GM23248 (cell line): ENCODE measurements around the gene GNA14.

Experiments
- EZH2 ChIP-seq: fragments of 200-600 bp; sonication (generic); IDR thresholded peaks from 2 replicates; pipeline ENCODE4 v1.6.1; 2018; ENCODE audit warnings: antibody characterized with exemption, mild to moderate bottlenecking; ENCODE audit not compliant: insufficient read depth, poor library complexity, severe bottlenecking
- EZH2phosphoT487 ChIP-seq: fragments of 200-600 bp; sonication (generic); IDR thresholded peaks from 2 replicates; pipeline ENCODE4 v1.6.1; 2018; ENCODE audit warnings: antibody characterized with exemption, moderate library complexity, mild to moderate bottlenecking, low read depth; ENCODE audit not compliant: insufficient read depth

- TF ChIP-seq EZH2phosphoT487 (no peak), EZH2 (no peak)
Observed at GRCh38 chr9:77667151-77667550, 19.0 kb upstream of the GNA14 start.
